Measurements from ENCODE around the gene PITPNM1. TPM values are rescaled to one million over a fixed set of nuclear protein-coding genes. Genes with fewer than 3 reads are reported as not detected.
A peak's percentile ranks its signal among the peaks of the same experiment; 100 is the strongest.
"Not testable (repeated sequence)": the region's sequence is repeated elsewhere in the genome, so short reads cannot be mapped to it uniquely, and the experiment has no call there.

Gene PITPNM1
- total and polyA plus RNA-seq, 2 of the 13 experiments (the other 11 are each of a cell fraction or from before 2014, with no cell fraction given), result 8.2 to 8.5 TPM

DNA sequence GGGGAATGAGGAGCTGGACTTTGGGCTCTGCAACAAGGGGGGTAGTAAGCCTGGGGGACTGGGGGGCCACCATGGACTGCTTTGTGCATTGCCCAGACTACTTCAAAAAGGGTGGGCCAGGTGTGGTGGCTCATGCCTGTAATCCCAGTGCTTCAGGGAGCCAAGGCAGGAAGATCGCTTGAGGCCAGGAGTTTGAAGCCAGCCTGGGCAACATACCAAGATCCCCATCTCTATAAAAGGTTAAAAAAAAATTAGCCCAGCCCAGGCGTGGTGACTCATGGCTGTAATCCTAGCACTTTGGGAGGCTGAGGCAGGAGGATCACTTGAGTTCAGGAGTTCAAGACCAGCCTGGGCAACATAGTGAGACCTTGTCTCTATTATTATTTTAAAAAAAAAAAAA lies 39.6 kb downstream of the PITPNM1 start:
- H3K79me2 ChIP-seq (ENCODE audit: insufficient read depth, low read length); FAIRE-seq; H2AFZ ChIP-seq (ENCODE audit: low read length); H3K36me3 ChIP-seq (replicated peaks in 1 of 2; ENCODE audit: control insufficient read depth in 1 of 2, insufficient read depth in 2 of 2, low read length in 2 of 2); H3K9me3 ChIP-seq (ENCODE audit: low read length); H4K20me1 ChIP-seq (ENCODE audit: insufficient read depth, low read length); intact Hi-C loops (cut with micrococcal nuclease; ENCODE audit: unreplicated experiment); H3K27me3 ChIP-seq (ENCODE audit: control insufficient read depth in 1 of 2, insufficient read depth in 2 of 2, low read length in 2 of 2); BruUV-seq (replicated peaks); CTCF ChIA-PET (ENCODE audit: low intra/inter-chr PET ratio, low total read pairs); ATAC-seq; DNase-seq (ENCODE audit: low spot score): not testable (repeated sequence)
- Histone ChIP-seq H3K9ac (ENCODE audit: insufficient read depth, low read depth, low read length) (peak overlapping the region; percentile 73), H3K27ac (ENCODE audit: extremely low read length, insufficient read depth, low read length) (peak overlapping the region; percentile 64), H3K4me2 (ENCODE audit: low read depth, low read length) (peak overlapping the region; percentile 74), H3K4me1 (ENCODE audit: insufficient read depth, low read length) (peaks cover 50% of the 10 kb centered on the region), H3K4me3 (replicated peaks in 1 of 3; ENCODE audit: insufficient read depth in 1 of 3, low read depth in 2 of 3, low read length in 3 of 3) (peak overlapping the region; percentile 57 to 97 (median 80))
- POLR2A ChIA-PET, result interaction anchor here (0.6 to 2.5 kb wide), 11 partner anchors 8 to 185 kb away, joined by 3 to 16 read pairs (median 4); partner anchors contain the start of genes ACY3, AIP, CORO1B and PPP1CA
- TF ChIP-seq ZNF121 (CRISPR knock-in tag; IDR thresholded peaks at IDR 0.05), result peak; percentile 51; the same call in 1 of the 2 replicates
- TF ChIP-seq, protein P1, sequence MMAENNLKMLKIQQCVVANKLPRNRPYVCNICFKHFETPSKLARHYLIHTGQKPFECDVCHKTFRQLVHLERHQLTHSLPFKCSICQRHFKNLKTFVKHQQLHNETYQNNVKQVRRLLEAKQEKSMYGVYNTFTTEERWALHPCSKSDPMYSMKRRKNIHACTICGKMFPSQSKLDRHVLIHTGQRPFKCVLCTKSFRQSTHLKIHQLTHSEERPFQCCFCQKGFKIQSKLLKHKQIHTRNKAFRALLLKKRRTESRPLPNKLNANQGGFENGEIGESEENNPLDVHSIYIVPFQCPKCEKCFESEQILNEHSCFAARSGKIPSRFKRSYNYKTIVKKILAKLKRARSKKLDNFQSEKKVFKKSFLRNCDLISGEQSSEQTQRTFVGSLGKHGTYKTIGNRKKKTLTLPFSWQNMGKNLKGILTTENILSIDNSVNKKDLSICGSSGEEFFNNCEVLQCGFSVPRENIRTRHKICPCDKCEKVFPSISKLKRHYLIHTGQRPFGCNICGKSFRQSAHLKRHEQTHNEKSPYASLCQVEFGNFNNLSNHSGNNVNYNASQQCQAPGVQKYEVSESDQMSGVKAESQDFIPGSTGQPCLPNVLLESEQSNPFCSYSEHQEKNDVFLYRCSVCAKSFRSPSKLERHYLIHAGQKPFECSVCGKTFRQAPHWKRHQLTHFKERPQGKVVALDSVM (CRISPR knock-in tag; IDR thresholded peaks at IDR 0.05), result peak; percentile 70
- TF ChIP-seq, protein P2, sequence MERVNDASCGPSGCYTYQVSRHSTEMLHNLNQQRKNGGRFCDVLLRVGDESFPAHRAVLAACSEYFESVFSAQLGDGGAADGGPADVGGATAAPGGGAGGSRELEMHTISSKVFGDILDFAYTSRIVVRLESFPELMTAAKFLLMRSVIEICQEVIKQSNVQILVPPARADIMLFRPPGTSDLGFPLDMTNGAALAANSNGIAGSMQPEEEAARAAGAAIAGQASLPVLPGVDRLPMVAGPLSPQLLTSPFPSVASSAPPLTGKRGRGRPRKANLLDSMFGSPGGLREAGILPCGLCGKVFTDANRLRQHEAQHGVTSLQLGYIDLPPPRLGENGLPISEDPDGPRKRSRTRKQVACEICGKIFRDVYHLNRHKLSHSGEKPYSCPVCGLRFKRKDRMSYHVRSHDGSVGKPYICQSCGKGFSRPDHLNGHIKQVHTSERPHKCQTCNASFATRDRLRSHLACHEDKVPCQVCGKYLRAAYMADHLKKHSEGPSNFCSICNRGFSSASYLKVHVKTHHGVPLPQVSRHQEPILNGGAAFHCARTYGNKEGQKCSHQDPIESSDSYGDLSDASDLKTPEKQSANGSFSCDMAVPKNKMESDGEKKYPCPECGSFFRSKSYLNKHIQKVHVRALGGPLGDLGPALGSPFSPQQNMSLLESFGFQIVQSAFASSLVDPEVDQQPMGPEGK (CRISPR knock-in tag; IDR thresholded peaks at IDR 0.05), result peak; percentile 26; the same call in 1 of the 2 replicates
- in situ Hi-C loops (cut with HindIII; ENCODE audit: extremely low pct_ligation_motif_present, low pct_unique_long_range_greater_than_20kb), result loop anchor here (5.0 kb wide), 1 partner anchor 63 kb away; the partner anchor contains the start of genes PPP1CA and TBC1D10C
- 83% methylated on average over 2 of the region's 2 CpGs for WGBS (ENCODE audit: low lambda C conversion rate)

Data from HepG2 (cell line).